GM12878 (cell line): Measurements from ENCODE around the gene ARAF. TPM values are rescaled to one million over a fixed set of nuclear protein-coding genes. Genes with fewer than 3 reads are reported as not detected.

ENCODE experiments used
- FOS ChIP-seq: IDR thresholded peaks from 3 replicates; pipeline ENCODE4 v1.6.1; 2011; ENCODE audit warnings: borderline replicate concordance; ENCODE audit not compliant: insufficient read length; ENCODE audit errors: extremely low read depth
- FOXK2 ChIP-seq: fragments of 450-650 bp; IDR thresholded peaks from 2 replicates; pipeline ENCODE4 v1.6.1; 2017; ENCODE audit warnings: mild to moderate bottlenecking, moderate library complexity
- JUND ChIP-seq: IDR thresholded peaks from 2 replicates; pipeline ENCODE4 v1.6.1; 2012; ENCODE audit warnings: low read depth, mild to moderate bottlenecking, low read length, improper control_type of control experiment, moderate library complexity
- LARP7 ChIP-seq: fragments of 450-650 bp; IDR thresholded peaks from 2 replicates; pipeline ENCODE4 v1.6.1; 2017; ENCODE audit warnings: mild to moderate bottlenecking
- MEF2A ChIP-seq: IDR thresholded peaks from 2 replicates; pipeline ENCODE4 v1.6.1; 2011; ENCODE audit warnings: low read depth, mild to moderate bottlenecking, low read length, moderate library complexity; ENCODE audit not compliant: insufficient read depth
- NBN ChIP-seq: fragments of 450-650 bp; IDR thresholded peaks from 2 replicates; pipeline ENCODE4 v1.6.1; 2016
- NFYB ChIP-seq: IDR thresholded peaks from 2 replicates; pipeline ENCODE4 v1.6.1; 2011; ENCODE audit warnings: low read depth, mild to moderate bottlenecking, low read length, improper control_type of control experiment, moderate library complexity; ENCODE audit not compliant: insufficient read depth
- NKRF ChIP-seq: fragments of 450-650 bp; conservative IDR thresholded peaks from 2 replicates; pipeline ENCODE4 v1.6.1; 2017; ENCODE audit warnings: mild to moderate bottlenecking, moderate library complexity
- NR2C1 ChIP-seq: fragments of 450-650 bp; IDR thresholded peaks from 2 replicates; pipeline ENCODE4 v1.6.1; 2017; ENCODE audit warnings: antibody characterized with exemption, mild to moderate bottlenecking, moderate library complexity
- NR2F1 ChIP-seq: fragments of 450-650 bp; conservative IDR thresholded peaks from 2 replicates; pipeline ENCODE4 v1.6.1; 2017; ENCODE audit warnings: mild to moderate bottlenecking
- PAX5 ChIP-seq: IDR thresholded peaks from 2 replicates; pipeline ENCODE4 v1.6.1; 2011; ENCODE audit warnings: low read depth, low read length, borderline replicate concordance
- POLR2A ChIP-seq: IDR thresholded peaks from 2 replicates; pipeline ENCODE4 v1.6.1; 2011; ENCODE audit warnings: low read depth, mild to moderate bottlenecking, low read length
- POLR2AphosphoS5 ChIP-seq: IDR thresholded peaks from 2 replicates; pipeline ENCODE4 v1.6.1; 2011; ENCODE audit warnings: mild to moderate bottlenecking, low read length, inconsistent platforms
- POU2F2 ChIP-seq: IDR thresholded peaks from 3 replicates; pipeline ENCODE4 v1.6.1; 2011; ENCODE audit warnings: low read depth, mild to moderate bottlenecking, low read length, borderline replicate concordance
- RB1 ChIP-seq: fragments of 450-650 bp; formaldehyde crosslinking; IDR thresholded peaks from 2 replicates; pipeline ENCODE4 v1.6.1; 2017; ENCODE audit warnings: mild to moderate bottlenecking, borderline replicate concordance
- RFX5 ChIP-seq: IDR thresholded peaks from 2 replicates; pipeline ENCODE4 v1.6.1; 2011; ENCODE audit warnings: low read depth, low read length, improper control_type of control experiment
- USF2 ChIP-seq: IDR thresholded peaks from 2 replicates; pipeline ENCODE4 v1.6.1; 2011; ENCODE audit warnings: low read depth, low read length, improper control_type of control experiment, borderline replicate concordance
- YY1 ChIP-seq: IDR thresholded peaks from 2 replicates; pipeline ENCODE4 v1.6.1; 2011; ENCODE audit warnings: low read depth, mild to moderate bottlenecking, low read length
- polyA plus RNA-seq, 11 experiments: library from polyadenylated mRNA; depleted of rRNA in 4 of 11; unstranded in 6 of 11; stranded (reverse) in 5 of 11; fragments of >200 nt; fragmentation: Nextera tagmentation in 4 of 11; fragmentation: Illumina TruSeq in 1 of 11; extraction: Ambion mirVana in 4 of 11; extraction: Trizol in 1 of 11; gene quantifications; 1 replicate in 1 of 11; 2 replicates in 10 of 11; pipeline versions ENCODE4 v1.2.1 to v1.2.3, GENCODE V29; 2011 to 2016; ENCODE audit warnings: inconsistent platforms in 2 of 11, missing spikeins in 2 of 11, low read depth in 1 of 11
- total RNA-seq, 4 experiments: library from RNA; depleted of rRNA in 3 of 4; stranded (reverse); fragments of >200 nt in 3 of 4; fragmentation: Illumina TruSeq in 1 of 4; extraction: Trizol in 1 of 4; gene quantifications; 2 replicates each; pipeline versions ENCODE4 v1.2.1 to v1.2.3, GENCODE V29; 2013 to 2021
- TF ChIP-seq, protein P1 (sequence below): fragments of 450-650 bp; IDR thresholded peaks from 2 replicates; pipeline ENCODE4 v1.6.1; 2017; ENCODE audit warnings: antibody characterized with exemption, mild to moderate bottlenecking, moderate library complexity
- TF ChIP-seq, protein P2 (sequence below): fragments of 450-650 bp; IDR thresholded peaks from 2 replicates; pipeline ENCODE4 v1.6.1; 2016; ENCODE audit warnings: mild to moderate bottlenecking, moderate library complexity, borderline replicate concordance
- TF ChIP-seq, protein P3 (sequence below): IDR thresholded peaks from 2 replicates; pipeline ENCODE4 v1.6.1; 2012; ENCODE audit warnings: low read depth, low read length, improper control_type of control experiment

The ARAF gene
- total and polyA plus RNA-seq, 10 of the 15 experiments (the other 5 are each of a cell fraction or from before 2014, with no cell fraction given), result 5.0 to 79.2 (median 39.1) TPM

DNA sequence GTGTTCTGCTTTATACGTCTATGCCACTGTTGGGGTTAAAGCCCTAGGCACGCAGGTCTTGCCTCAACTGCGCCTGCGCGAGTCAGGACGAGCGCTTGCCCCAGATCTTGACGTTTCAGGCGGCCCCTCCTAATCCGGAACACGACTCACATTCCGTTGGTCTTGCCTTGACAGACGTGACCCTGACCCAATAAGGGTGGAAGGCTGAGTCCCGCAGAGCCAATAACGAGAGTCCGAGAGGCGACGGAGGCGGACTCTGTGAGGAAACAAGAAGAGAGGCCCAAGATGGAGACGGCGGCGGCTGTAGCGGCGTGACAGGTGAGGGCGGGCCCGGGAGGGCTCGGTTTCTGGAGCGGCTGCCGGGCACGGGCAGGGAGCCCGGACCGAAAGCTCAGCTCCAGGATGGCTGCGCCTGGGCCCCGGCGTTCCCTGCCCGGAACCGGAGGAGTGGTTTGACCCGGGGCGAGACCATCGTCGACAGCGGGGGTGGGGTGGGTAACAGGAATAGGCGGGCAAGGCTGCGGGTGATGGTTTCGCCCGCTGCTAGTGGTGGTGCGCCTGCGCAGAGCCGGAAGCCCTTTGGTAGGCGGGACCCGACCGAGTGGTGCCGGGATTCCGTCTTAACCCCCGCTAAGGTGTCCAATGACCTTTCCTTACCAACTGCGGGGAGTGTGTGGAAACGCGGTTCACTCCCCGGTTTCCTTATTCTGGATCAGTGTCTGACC is at the start of gene ARAF (continued):
- TF ChIP-seq, protein P1, sequence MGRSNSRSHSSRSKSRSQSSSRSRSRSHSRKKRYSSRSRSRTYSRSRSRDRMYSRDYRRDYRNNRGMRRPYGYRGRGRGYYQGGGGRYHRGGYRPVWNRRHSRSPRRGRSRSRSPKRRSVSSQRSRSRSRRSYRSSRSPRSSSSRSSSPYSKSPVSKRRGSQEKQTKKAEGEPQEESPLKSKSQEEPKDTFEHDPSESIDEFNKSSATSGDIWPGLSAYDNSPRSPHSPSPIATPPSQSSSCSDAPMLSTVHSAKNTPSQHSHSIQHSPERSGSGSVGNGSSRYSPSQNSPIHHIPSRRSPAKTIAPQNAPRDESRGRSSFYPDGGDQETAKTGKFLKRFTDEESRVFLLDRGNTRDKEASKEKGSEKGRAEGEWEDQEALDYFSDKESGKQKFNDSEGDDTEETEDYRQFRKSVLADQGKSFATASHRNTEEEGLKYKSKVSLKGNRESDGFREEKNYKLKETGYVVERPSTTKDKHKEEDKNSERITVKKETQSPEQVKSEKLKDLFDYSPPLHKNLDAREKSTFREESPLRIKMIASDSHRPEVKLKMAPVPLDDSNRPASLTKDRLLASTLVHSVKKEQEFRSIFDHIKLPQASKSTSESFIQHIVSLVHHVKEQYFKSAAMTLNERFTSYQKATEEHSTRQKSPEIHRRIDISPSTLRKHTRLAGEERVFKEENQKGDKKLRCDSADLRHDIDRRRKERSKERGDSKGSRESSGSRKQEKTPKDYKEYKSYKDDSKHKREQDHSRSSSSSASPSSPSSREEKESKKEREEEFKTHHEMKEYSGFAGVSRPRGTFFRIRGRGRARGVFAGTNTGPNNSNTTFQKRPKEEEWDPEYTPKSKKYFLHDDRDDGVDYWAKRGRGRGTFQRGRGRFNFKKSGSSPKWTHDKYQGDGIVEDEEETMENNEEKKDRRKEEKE, result peak; percentile 88
- no peak for TF ChIP-seq PAX5
- TF ChIP-seq NBN, result 0 out of 2 replicates have a peak, but pooled peaks have one; percentile 54
- TF ChIP-seq NR2F1, result peak; percentile 30
- TF ChIP-seq NR2C1, result peak; percentile 56
- peak; percentile 91 for TF ChIP-seq FOS
- TF ChIP-seq USF2, result no peak
- TF ChIP-seq YY1, result peak; percentile 90
- TF ChIP-seq JUND, result peak; percentile 99
- peak; percentile 97 for TF ChIP-seq NFYB
- TF ChIP-seq, protein P2, sequence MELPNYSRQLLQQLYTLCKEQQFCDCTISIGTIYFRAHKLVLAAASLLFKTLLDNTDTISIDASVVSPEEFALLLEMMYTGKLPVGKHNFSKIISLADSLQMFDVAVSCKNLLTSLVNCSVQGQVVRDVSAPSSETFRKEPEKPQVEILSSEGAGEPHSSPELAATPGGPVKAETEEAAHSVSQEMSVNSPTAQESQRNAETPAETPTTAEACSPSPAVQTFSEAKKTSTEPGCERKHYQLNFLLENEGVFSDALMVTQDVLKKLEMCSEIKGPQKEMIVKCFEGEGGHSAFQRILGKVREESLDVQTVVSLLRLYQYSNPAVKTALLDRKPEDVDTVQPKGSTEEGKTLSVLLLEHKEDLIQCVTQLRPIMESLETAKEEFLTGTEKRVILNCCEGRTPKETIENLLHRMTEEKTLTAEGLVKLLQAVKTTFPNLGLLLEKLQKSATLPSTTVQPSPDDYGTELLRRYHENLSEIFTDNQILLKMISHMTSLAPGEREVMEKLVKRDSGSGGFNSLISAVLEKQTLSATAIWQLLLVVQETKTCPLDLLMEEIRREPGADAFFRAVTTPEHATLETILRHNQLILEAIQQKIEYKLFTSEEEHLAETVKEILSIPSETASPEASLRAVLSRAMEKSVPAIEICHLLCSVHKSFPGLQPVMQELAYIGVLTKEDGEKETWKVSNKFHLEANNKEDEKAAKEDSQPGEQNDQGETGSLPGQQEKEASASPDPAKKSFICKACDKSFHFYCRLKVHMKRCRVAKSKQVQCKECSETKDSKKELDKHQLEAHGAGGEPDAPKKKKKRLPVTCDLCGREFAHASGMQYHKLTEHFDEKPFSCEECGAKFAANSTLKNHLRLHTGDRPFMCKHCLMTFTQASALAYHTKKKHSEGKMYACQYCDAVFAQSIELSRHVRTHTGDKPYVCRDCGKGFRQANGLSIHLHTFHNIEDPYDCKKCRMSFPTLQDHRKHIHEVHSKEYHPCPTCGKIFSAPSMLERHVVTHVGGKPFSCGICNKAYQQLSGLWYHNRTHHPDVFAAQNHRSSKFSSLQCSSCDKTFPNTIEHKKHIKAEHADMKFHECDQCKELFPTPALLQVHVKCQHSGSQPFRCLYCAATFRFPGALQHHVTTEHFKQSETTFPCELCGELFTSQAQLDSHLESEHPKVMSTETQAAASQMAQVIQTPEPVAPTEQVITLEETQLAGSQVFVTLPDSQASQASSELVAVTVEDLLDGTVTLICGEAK, result peak; percentile 40; the same call in 1 of the 2 replicates
- no peak; the same call in 1 of the 2 replicates for TF ChIP-seq RB1
- TF ChIP-seq MEF2A, result no peak
- TF ChIP-seq, protein P3, sequence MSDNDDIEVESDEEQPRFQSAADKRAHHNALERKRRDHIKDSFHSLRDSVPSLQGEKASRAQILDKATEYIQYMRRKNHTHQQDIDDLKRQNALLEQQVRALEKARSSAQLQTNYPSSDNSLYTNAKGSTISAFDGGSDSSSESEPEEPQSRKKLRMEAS, result no peak
- 0 out of 3 replicates have a peak, but pooled peaks have one; percentile 20 for TF ChIP-seq POU2F2
- TF ChIP-seq FOXK2, result peak; percentile 96
- no peak for TF ChIP-seq LARP7
- TF ChIP-seq RFX5, result 0 out of 2 replicates have a peak, but pooled peaks have one; percentile 24
- TF ChIP-seq POLR2A, result peak; percentile 94
- peak; percentile 84; the same call in 1 of the 2 replicates for TF ChIP-seq POLR2AphosphoS5
- TF ChIP-seq NKRF, result no peak
